Measurements from ENCODE around the gene IGFBP7. TPM values are rescaled to one million over a fixed set of nuclear protein-coding genes. Genes with fewer than 3 reads are reported as not detected.

Gene IGFBP7
- total RNA-seq, 1 experiment from 2014 or later = not detected

- Histone ChIP-seq H3K36me3 (ENCODE audit: insufficient read depth, low read length, poor library complexity, severe bottlenecking) (no peaks in the 10 kb centered on the region), H3K27ac (ENCODE audit: low read depth, low read length, poor library complexity, severe bottlenecking) (no peak overlapping the region), H3K4me1 (ENCODE audit: insufficient read depth, low read length, poor library complexity, severe bottlenecking) (no peaks in the 10 kb centered on the region), H3K27me3 (replicated peaks; ENCODE audit: insufficient read depth, low read depth, low read length, poor library complexity) (no peaks in the 10 kb centered on the region), H3K9me3 (ENCODE audit: low read depth, low read length, poor library complexity, severe bottlenecking) (no peaks in the 10 kb centered on the region), H3K4me3 (ENCODE audit: low read depth, low read length, poor library complexity, severe bottlenecking) (no peak overlapping the region)
- no peak for TF ChIP-seq CTCF (conservative IDR thresholded peaks at IDR 0.05; ENCODE audit: low read depth, low read length)
- no peak for TF ChIP-seq EZH2 (IDR thresholded peaks at IDR 0.05; ENCODE audit: borderline replicate concordance, low read depth, low read length, poor library complexity, severe bottlenecking)
- intact Hi-C loops (cut with micrococcal nuclease; ENCODE audit: unreplicated experiment) = no loop called here
- CTCF ChIA-PET = no interaction called here
- no TSS peak for BruUV-seq (replicated peaks)
- POLR2A ChIA-PET (ENCODE audit: low non-redundant PET) = no interaction called here
- no peak for DNase-seq (ENCODE audit: low spot score)
Observed at GRCh38 chr4:57136281-57136680, 26.1 kb upstream of the IGFBP7 start.

- Histone ChIP-seq H3K27me3 (replicated peaks; ENCODE audit: insufficient read depth, low read depth, low read length, poor library complexity) (no peaks in the 10 kb centered on the region), H3K9me3 (ENCODE audit: low read depth, low read length, poor library complexity, severe bottlenecking) (no peaks in the 10 kb centered on the region), H3K4me1 (ENCODE audit: insufficient read depth, low read length, poor library complexity, severe bottlenecking) (no peaks in the 10 kb centered on the region), H3K4me3 (ENCODE audit: low read depth, low read length, poor library complexity, severe bottlenecking) (no peak overlapping the region), H3K27ac (ENCODE audit: low read depth, low read length, poor library complexity, severe bottlenecking) (no peak overlapping the region), H3K36me3 (ENCODE audit: insufficient read depth, low read length, poor library complexity, severe bottlenecking) (no peaks in the 10 kb centered on the region)
- intact Hi-C loops (cut with micrococcal nuclease; ENCODE audit: unreplicated experiment) = no loop called here
- no peak for TF ChIP-seq EZH2 (IDR thresholded peaks at IDR 0.05; ENCODE audit: borderline replicate concordance, low read depth, low read length, poor library complexity, severe bottlenecking)
- no peak for TF ChIP-seq CTCF (conservative IDR thresholded peaks at IDR 0.05; ENCODE audit: low read depth, low read length)
- no TSS peak for BruUV-seq (replicated peaks)
- DNase-seq (ENCODE audit: low spot score) = no peak
- ChIA-PET CTCF (no interaction called here), POLR2A (ENCODE audit: low non-redundant PET) (no interaction called here)
Observed at GRCh38 chr4:57132743-57133137, 22.6 kb upstream of the IGFBP7 start.

- Histone ChIP-seq H3K4me1 (ENCODE audit: insufficient read depth, low read length, poor library complexity, severe bottlenecking) (no peaks in the 10 kb centered on the region), H3K27me3 (replicated peaks; ENCODE audit: insufficient read depth, low read depth, low read length, poor library complexity) (no peaks in the 10 kb centered on the region), H3K4me3 (ENCODE audit: low read depth, low read length, poor library complexity, severe bottlenecking) (no peak overlapping the region), H3K9me3 (ENCODE audit: low read depth, low read length, poor library complexity, severe bottlenecking) (no peaks in the 10 kb centered on the region), H3K27ac (ENCODE audit: low read depth, low read length, poor library complexity, severe bottlenecking) (no peak overlapping the region), H3K36me3 (ENCODE audit: insufficient read depth, low read length, poor library complexity, severe bottlenecking) (no peaks in the 10 kb centered on the region)
- no TSS peak for BruUV-seq (replicated peaks)
- POLR2A ChIA-PET (ENCODE audit: low non-redundant PET) = no interaction called here
- CTCF ChIA-PET = no interaction called here
- intact Hi-C loops (cut with micrococcal nuclease; ENCODE audit: unreplicated experiment) = no loop called here
- TF ChIP-seq EZH2 (IDR thresholded peaks at IDR 0.05; ENCODE audit: borderline replicate concordance, low read depth, low read length, poor library complexity, severe bottlenecking) = no peak
- TF ChIP-seq CTCF (conservative IDR thresholded peaks at IDR 0.05; ENCODE audit: low read depth, low read length) = no peak
- DNase-seq (ENCODE audit: low spot score) = no peak
Observed at GRCh38 chr4:57131849-57132742, 21.9 kb upstream of the IGFBP7 start.

Measured in A673 (cell line).